ENCODE results near the gene ADCY5.

- TF ChIP-seq REST (tag by site-specific recombination; IDR thresholded peaks at IDR 0.05): no peak
- TF ChIP-seq SETDB1 (IDR thresholded peaks at IDR 0.05; ENCODE audit: insufficient read length, low read length): no peak
- no peak for TF ChIP-seq CTCF (tag by site-specific recombination; IDR thresholded peaks at IDR 0.05)
Measured at GRCh38 chr3:123284399-123285010, 164.4 kb downstream of the ADCY5 start.
